SK-N-SH (cell line): ENCODE data around the gene SPTAN1. TPM values are rescaled to one million over a fixed set of nuclear protein-coding genes. Genes with fewer than 3 reads are reported as not detected.
"Not testable (repeated sequence)": the region's sequence is repeated elsewhere in the genome, so short reads cannot be mapped to it uniquely, and the experiment has no call there.

Experiments
- CTCF ChIA-PET: fragments of 300-600, 350-600 bp; formaldehyde crosslinking; extraction: SDS; loops from one replicate; lab custom pipeline; 2021; lab: Yijun Ruan, JAX
- POLR2A ChIA-PET: fragments of 350-600 bp; sonication (Branson Sonifier 250); formaldehyde crosslinking; extraction: SDS; loops from one replicate; lab custom pipeline; 2020; ENCODE audit warnings: antibody characterized with exemption, inconsistent platforms; lab: Yijun Ruan, JAX
- DNase-seq: peaks from one replicate; pipeline ENCODE4 v3.0.0; 2012
- H2AFZ ChIP-seq: fragments of 200-600 bp; sonication (generic); 2 replicates; pipeline ENCODE4 v1.8.1; 2016; ENCODE audit warnings: antibody characterized with exemption, mild to moderate bottlenecking, low read depth
- H3F3A ChIP-seq: fragments of 200-600 bp; sonication (generic); replicated peaks from 2 replicates; pipeline ENCODE3; 2016; ENCODE audit warnings: antibody characterized with exemption, mild to moderate bottlenecking; ENCODE audit not compliant: insufficient read depth
- H3K27ac ChIP-seq, 2 experiments: fragments of 200-500 bp in 1 of 2; fragments of 200-600 bp in 1 of 2; sonication (Bioruptor generic) in 1 of 2; sonication (generic), shearing (Covaris generic) in 1 of 2; 2 replicates each; pipeline versions ENCODE4 v1.5.1 to v1.6.1; 2014 to 2016; ENCODE audit warnings: low read depth in 2 of 2, inconsistent platforms in 1 of 2, low read length in 1 of 2, mild to moderate bottlenecking in 1 of 2, mixed read lengths in 1 of 2
- H3K27me3 ChIP-seq: fragments of 200-600 bp; sonication (generic), shearing (Covaris generic); 2 replicates; pipeline ENCODE4 v1.6.1; 2016; ENCODE audit warnings: mixed run types; ENCODE audit not compliant: insufficient read depth
- H3K36me3 ChIP-seq, 2 experiments: fragments of 200-500 bp in 1 of 2; fragments of 200-600 bp in 1 of 2; sonication (Bioruptor generic) in 1 of 2; sonication (generic) in 1 of 2; replicated peaks in 1 of 2; 2 replicates each; pipeline versions ENCODE3 to v1.5.1; 2014 to 2016; ENCODE audit warnings: low read length in 1 of 2, mild to moderate bottlenecking in 1 of 2; ENCODE audit not compliant: insufficient read depth in 2 of 2, control insufficient read depth in 1 of 2
- H3K4me1 ChIP-seq, 2 experiments: fragments of 200-500 bp in 1 of 2; fragments of 200-600 bp in 1 of 2; sonication (Bioruptor generic) in 1 of 2; sonication (generic), shearing (Covaris generic) in 1 of 2; 2 replicates each; pipeline versions ENCODE4 v1.5.1 to v1.6.1; 2014 to 2016; ENCODE audit warnings: low read depth in 1 of 2, low read length in 1 of 2, mixed run types in 1 of 2; ENCODE audit not compliant: insufficient read depth in 2 of 2, control insufficient read depth in 1 of 2
- H3K4me2 ChIP-seq: fragments of 200-600 bp; sonication (generic), shearing (Covaris generic); 2 replicates; pipeline ENCODE4 v1.6.1; 2017; ENCODE audit warnings: mixed run types
- H3K4me3 ChIP-seq, 2 experiments: fragments of 200-500 bp in 1 of 2; fragments of 200-600 bp in 1 of 2; sonication (Bioruptor generic) in 1 of 2; sonication (generic), shearing (Covaris generic) in 1 of 2; 2 replicates each; pipeline versions ENCODE4 v1.5.1 to v1.8.1; 2014 to 2016; ENCODE audit warnings: low read depth in 2 of 2, inconsistent platforms in 1 of 2, low read length in 1 of 2, mild to moderate bottlenecking in 1 of 2, mixed read lengths in 1 of 2, moderate library complexity in 1 of 2
- H3K79me2 ChIP-seq: fragments of 200-600 bp; sonication (generic); 2 replicates; pipeline ENCODE4 v1.8.1; 2017; ENCODE audit warnings: mild to moderate bottlenecking; ENCODE audit not compliant: insufficient read depth
- H3K9ac ChIP-seq: fragments of 200-600 bp; sonication (generic); 2 replicates; pipeline ENCODE4 v1.6.1; 2017; ENCODE audit warnings: mixed run types
- H3K9me2 ChIP-seq: fragments of 200-600 bp; sonication (generic); 2 replicates; pipeline ENCODE4 v1.6.1; 2017; ENCODE audit warnings: mixed run types
- H3K9me3 ChIP-seq: fragments of 200-600 bp; sonication (generic); 2 replicates; pipeline ENCODE4 v1.6.1; 2017; ENCODE audit warnings: mixed run types, mild to moderate bottlenecking, moderate library complexity
- H4K20me1 ChIP-seq: fragments of 200-600 bp; sonication (generic); 2 replicates; pipeline ENCODE4 v1.6.1; 2017; ENCODE audit warnings: mild to moderate bottlenecking, mixed run types; ENCODE audit not compliant: insufficient read depth
- JUND ChIP-seq: IDR thresholded peaks from 2 replicates; pipeline ENCODE4 v1.4.0; 2012
- MXI1 ChIP-seq: IDR thresholded peaks from 2 replicates; pipeline ENCODE4 v1.6.1; 2012; ENCODE audit warnings: mild to moderate bottlenecking, low read depth, low read length, improper control_type of control experiment
- PBX3 ChIP-seq: IDR thresholded peaks from 2 replicates; pipeline ENCODE4; 2012
- RAD21 ChIP-seq: IDR thresholded peaks from 2 replicates; pipeline ENCODE4 v1.6.1; 2012; ENCODE audit warnings: mild to moderate bottlenecking, low read length
- WGBS: methylation state at CpG from one replicate; pipeline ENCODE4 v1.1.6; 2017; ENCODE audit warnings: low lambda C conversion rate; 5-methylcytosine and 5-hydroxymethylcytosine counted together
- polyA plus RNA-seq, 3 experiments: library from polyadenylated mRNA; depleted of rRNA; stranded (reverse); fragments of >200 nt; gene quantifications; 2 replicates each; pipeline ENCODE4 v1.2.3, GENCODE V29; 2012
- TF ChIP-seq, protein P1 (sequence below): fragments of 200-600 bp; sonication (generic); IDR thresholded peaks from 2 replicates; pipeline ENCODE4 v1.6.1; 2017; ENCODE audit warnings: antibody characterized with exemption, mild to moderate bottlenecking, moderate library complexity
- TF ChIP-seq, protein P2 (sequence below): IDR thresholded peaks from 2 replicates; pipeline ENCODE4 v1.4.0; 2012; ENCODE audit warnings: low read depth

The SPTAN1 gene
- polyA plus RNA-seq, 1 of the 3 experiments (the other 2 are of a cell fraction) = 177 TPM

DNA sequence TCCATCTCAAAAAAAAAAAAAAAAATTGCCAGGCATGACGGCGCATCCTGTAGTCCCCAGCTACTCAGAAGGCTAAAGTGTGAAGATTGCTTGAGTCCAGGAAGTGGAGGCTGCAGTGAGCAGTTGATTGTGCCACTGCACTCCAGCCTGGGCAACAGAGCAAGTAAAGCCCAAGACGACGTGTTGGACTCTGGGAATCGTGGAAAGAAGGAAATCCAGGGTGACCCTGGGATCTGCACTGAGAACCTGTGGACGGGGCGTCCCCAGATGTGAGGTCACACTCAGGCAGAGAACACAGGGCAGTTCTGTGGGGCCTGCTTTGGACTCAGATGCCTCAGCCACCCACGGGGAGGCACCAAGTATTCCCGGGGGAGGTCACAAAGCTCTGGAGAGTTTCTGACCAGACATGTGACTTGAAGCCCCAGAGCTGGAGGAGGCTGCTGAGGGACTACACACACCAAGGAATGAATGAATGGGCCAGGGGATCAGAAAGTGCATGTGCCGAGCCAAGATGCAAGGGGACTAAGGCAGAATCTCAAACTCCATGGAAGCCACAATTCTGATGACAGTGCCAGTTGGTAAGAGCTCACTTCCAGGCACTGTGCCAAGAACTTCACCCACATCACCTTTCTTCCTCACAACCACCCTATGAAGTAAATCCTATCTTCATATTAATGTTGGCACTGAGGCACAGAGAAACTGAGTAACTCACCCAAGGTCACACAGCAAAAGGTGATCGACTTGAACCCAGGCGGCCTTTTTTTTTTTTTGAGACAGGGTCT, 91.3 kb downstream of the SPTAN1 start:
- Histone ChIP-seq H3K36me3 (peaks cover under 1 to 8% of the 10 kb centered on the region in 2 experiments), H4K20me1 (no peaks in the 10 kb centered on the region), H3K9me2 (no peaks in the 10 kb centered on the region), H3F3A (peaks cover 12% of the 10 kb centered on the region), H3K4me1 (no peaks in the 10 kb centered on the region)
- ChIA-PET CTCF (interaction anchor here (0.9 kb wide), 1 partner anchor 59 kb away, joined by 4 read pairs; the partner anchor contains the start of gene PKN3), POLR2A (no interaction called here)
- no peak for DNase-seq
- WGBS = 81% methylated on average over 11 of the region's 12 CpGs
- TF ChIP-seq JUND = no peak
- TF ChIP-seq, protein P1, sequence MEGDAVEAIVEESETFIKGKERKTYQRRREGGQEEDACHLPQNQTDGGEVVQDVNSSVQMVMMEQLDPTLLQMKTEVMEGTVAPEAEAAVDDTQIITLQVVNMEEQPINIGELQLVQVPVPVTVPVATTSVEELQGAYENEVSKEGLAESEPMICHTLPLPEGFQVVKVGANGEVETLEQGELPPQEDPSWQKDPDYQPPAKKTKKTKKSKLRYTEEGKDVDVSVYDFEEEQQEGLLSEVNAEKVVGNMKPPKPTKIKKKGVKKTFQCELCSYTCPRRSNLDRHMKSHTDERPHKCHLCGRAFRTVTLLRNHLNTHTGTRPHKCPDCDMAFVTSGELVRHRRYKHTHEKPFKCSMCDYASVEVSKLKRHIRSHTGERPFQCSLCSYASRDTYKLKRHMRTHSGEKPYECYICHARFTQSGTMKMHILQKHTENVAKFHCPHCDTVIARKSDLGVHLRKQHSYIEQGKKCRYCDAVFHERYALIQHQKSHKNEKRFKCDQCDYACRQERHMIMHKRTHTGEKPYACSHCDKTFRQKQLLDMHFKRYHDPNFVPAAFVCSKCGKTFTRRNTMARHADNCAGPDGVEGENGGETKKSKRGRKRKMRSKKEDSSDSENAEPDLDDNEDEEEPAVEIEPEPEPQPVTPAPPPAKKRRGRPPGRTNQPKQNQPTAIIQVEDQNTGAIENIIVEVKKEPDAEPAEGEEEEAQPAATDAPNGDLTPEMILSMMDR = no peak
- TF ChIP-seq RAD21 = no peak
- no peak for TF ChIP-seq MXI1
- TF ChIP-seq, protein P2, sequence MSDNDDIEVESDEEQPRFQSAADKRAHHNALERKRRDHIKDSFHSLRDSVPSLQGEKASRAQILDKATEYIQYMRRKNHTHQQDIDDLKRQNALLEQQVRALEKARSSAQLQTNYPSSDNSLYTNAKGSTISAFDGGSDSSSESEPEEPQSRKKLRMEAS = no peak
- no peak for TF ChIP-seq PBX3
- TF ChIP-seq, all 33 proteins: peak for 0
- H3K9ac ChIP-seq = no peak overlapping the region
- H3K79me2 ChIP-seq = peaks cover 53% of the 10 kb centered on the region; the same call in 1 of the 2 replicates
- no peak overlapping the region for H2AFZ ChIP-seq
- no peak overlapping the region for H3K4me3 ChIP-seq
- no peak overlapping the region for H3K4me2 ChIP-seq
- H3K9me3 ChIP-seq = no peaks in the 10 kb centered on the region
- H3K27me3 ChIP-seq = no peaks in the 10 kb centered on the region
- no peak overlapping the region for H3K27ac ChIP-seq

DNA sequence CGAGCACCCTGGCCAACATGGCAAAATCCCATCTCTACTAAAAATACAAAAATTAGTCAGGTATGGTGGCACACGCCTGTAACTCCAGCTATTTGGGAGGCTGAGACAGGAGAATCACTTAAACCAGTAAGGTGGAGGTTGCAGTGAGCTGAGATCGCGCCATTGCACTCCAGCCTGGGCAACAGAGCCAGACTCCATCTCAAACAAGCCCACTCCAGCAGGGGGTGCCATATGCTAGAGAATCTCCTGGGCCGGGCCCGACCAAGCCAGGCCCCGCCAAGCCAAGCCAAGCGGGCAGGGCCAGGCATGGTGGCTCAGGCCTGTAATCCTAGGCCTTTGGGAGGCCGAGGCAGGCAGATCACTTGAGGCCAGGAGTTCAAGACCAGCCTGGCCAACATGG, 95.8 kb downstream of the SPTAN1 start:
- not testable (repeated sequence) for H3K27me3 ChIP-seq
- WGBS = 98% methylated on average over 7 of the region's 9 CpGs

More for the DNA sequence above, 95.8 kb downstream of the SPTAN1 start:
- H4K20me1 ChIP-seq, H3K27ac ChIP-seq, H3K4me1 ChIP-seq, H3K4me2 ChIP-seq, H3K9me3 ChIP-seq, H3K36me3 ChIP-seq, POLR2A ChIA-PET, H3K4me3 ChIP-seq, H2AFZ ChIP-seq, H3K9me2 ChIP-seq, H3K9ac ChIP-seq: not testable (repeated sequence)
- TF ChIP-seq, protein P1 = peak; percentile 37
- TF ChIP-seq RAD21 = peak; percentile 42
- Histone ChIP-seq H3F3A (peaks cover 12% of the 10 kb centered on the region), H3K79me2 (peaks cover 59% of the 10 kb centered on the region; the same call in 1 of the 2 replicates)
- DNase-seq = peak; percentile 58
- CTCF ChIA-PET = interaction anchor here (0.9 to 1.1 kb wide), 3 partner anchors 12 to 68 kb away, joined by 3 to 4 read pairs (median 4); partner anchors contain the start of gene PKN3
